ENCODE results near the gene DNAAF8. TPM values are rescaled to one million over a fixed set of nuclear protein-coding genes. Genes with fewer than 3 reads are reported as not detected.

Gene DNAAF8
- total and polyA plus RNA-seq, 2 of the 4 experiments (the other 2 are of a cell fraction), result 0.54 to 1.7 TPM

DNA sequence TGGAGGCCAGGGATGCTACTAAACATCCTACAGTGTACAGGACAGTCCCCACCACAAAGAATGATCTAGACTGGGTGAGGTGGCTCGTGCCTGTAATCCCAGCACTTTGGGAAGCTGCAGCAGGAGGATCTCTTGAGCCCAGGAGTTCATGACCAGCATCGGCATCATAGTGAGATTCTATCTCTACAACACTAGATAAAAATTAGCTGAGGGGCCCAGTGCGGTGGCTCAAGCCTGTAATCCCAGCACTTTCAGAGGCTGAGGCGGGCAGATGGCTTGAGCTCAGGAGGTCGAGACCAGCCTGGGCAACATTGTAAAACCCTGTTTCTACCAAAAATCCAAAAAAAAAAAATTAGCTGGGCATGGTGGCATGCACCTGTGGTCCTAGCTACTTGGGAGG, 38.0 kb downstream of the DNAAF8 start:
- ChIA-PET CTCF (no interaction called here), POLR2A (ENCODE audit: unreplicated experiment) (interaction anchor here (0.6 kb wide), 1 partner anchor 1300 kb away, joined by 3 read pairs; no protein-coding TSS in a partner anchor)
- H3K14ac ChIP-seq (replicated peaks; ENCODE audit: low read depth, low read length), result no peak overlapping the region
- H3K23ac ChIP-seq (ENCODE audit: low read depth, low read length), result no peak overlapping the region
- H3K56ac ChIP-seq (ENCODE audit: extremely low read depth, insufficient read depth, low read length), result no peak overlapping the region
- H3K4me3 ChIP-seq (ENCODE audit: insufficient read depth, low read depth, low read length), result no peak overlapping the region
- H2BK5ac ChIP-seq (ENCODE audit: low read depth, low read length, poor library complexity, severe bottlenecking), result no peak overlapping the region
- H3K18ac ChIP-seq (ENCODE audit: low read depth, low read length), result no peak overlapping the region
- no peak overlapping the region for H4K8ac ChIP-seq (ENCODE audit: low read depth in 2 of 2, low read length in 2 of 2)
- H4K91ac ChIP-seq (ENCODE audit: insufficient read depth, low read depth, low read length), result no peak overlapping the region
- in situ Hi-C loops (cut with MboI; ENCODE audit: low sequenced_read_pairs), result no loop called here
- H2BK20ac ChIP-seq (ENCODE audit: low read depth, low read length), result no peak overlapping the region
- H3K4me2 ChIP-seq (ENCODE audit: low read depth, low read length), result no peak overlapping the region
- H4K5ac ChIP-seq (ENCODE audit: low read depth, low read length), result no peak overlapping the region
- no peak overlapping the region for H3K4ac ChIP-seq (ENCODE audit: low read depth, low read length)
- no CpG with 5 or more reads among the region's 5 CpGs for WGBS, 2 experiments (ENCODE audit: extremely low coverage in 2 of 2, insufficient read length in 1 of 2)
- H2BK15ac ChIP-seq (ENCODE audit: low read depth, low read length), result no peak overlapping the region
- 0 out of 2 replicates have a peak, but pooled peaks cover 2% of the 10 kb centered on the region for H3K27me3 ChIP-seq (ENCODE audit: control insufficient read depth, insufficient read depth, low read length)
- peaks cover 6% of the 10 kb centered on the region for H3K9me1 ChIP-seq (ENCODE audit: insufficient read depth, low read length)
- no peaks in the 10 kb centered on the region for H3K36me3 ChIP-seq (ENCODE audit: control insufficient read depth, insufficient read depth, low read length)
- H3K79me1 ChIP-seq (ENCODE audit: low read depth in 1 of 2, low read length in 2 of 2), result peaks cover 0 to 6% of the 10 kb centered on the region in 2 experiments; a peak in 2 of 4 replicates
- no peaks in the 10 kb centered on the region for H3K9me3 ChIP-seq (ENCODE audit: control insufficient read depth, insufficient read depth, low read length)
- H3K9ac ChIP-seq (ENCODE audit: low read depth, low read length), result no peak overlapping the region
- no peaks in the 10 kb centered on the region for H4K20me1 ChIP-seq (ENCODE audit: insufficient read depth, low read length)
- H3K27ac ChIP-seq (ENCODE audit: insufficient read depth, low read length), result no peak overlapping the region
- no peak overlapping the region for H2BK120ac ChIP-seq (ENCODE audit: low read depth, low read length)
- dilution Hi-C loops (cut with HindIII; ENCODE audit: low sequenced_read_pairs, unreplicated experiment), result no loop called here
- H2AK5ac ChIP-seq (ENCODE audit: low read depth, low read length), result no peak overlapping the region
- DNase-seq (no peak), ATAC-seq (ENCODE audit: low read depth) (no peak)
- BruUV-seq (replicated peaks), result no TSS peak
- intact Hi-C loops (cut with micrococcal nuclease), result no loop called here
- H2AK9ac ChIP-seq (replicated peaks; ENCODE audit: low read depth, low read length, poor library complexity), result no peak overlapping the region
- TF ChIP-seq, protein P1, sequence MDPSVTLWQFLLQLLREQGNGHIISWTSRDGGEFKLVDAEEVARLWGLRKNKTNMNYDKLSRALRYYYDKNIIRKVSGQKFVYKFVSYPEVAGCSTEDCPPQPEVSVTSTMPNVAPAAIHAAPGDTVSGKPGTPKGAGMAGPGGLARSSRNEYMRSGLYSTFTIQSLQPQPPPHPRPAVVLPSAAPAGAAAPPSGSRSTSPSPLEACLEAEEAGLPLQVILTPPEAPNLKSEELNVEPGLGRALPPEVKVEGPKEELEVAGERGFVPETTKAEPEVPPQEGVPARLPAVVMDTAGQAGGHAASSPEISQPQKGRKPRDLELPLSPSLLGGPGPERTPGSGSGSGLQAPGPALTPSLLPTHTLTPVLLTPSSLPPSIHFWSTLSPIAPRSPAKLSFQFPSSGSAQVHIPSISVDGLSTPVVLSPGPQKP (IDR thresholded peaks at IDR 0.05; ENCODE audit: borderline replicate concordance, low read depth, low read length), result no peak
- no peak for TF ChIP-seq MXI1 (IDR thresholded peaks at IDR 0.05; ENCODE audit: borderline replicate concordance, low read depth, low read length)
- no peak for TF ChIP-seq NFE2L2 (IDR thresholded peaks at IDR 0.05; ENCODE audit: low read depth, low read length)
- TF ChIP-seq RCOR1 (IDR thresholded peaks at IDR 0.05; ENCODE audit: insufficient replicate concordance, low read length), result no peak
- no peak for TF ChIP-seq RAD21 (IDR thresholded peaks at IDR 0.05; ENCODE audit: low read length)
- no peak for TF ChIP-seq SMC3 (IDR thresholded peaks at IDR 0.05; ENCODE audit: low read depth, low read length)
- TF ChIP-seq, protein P2, sequence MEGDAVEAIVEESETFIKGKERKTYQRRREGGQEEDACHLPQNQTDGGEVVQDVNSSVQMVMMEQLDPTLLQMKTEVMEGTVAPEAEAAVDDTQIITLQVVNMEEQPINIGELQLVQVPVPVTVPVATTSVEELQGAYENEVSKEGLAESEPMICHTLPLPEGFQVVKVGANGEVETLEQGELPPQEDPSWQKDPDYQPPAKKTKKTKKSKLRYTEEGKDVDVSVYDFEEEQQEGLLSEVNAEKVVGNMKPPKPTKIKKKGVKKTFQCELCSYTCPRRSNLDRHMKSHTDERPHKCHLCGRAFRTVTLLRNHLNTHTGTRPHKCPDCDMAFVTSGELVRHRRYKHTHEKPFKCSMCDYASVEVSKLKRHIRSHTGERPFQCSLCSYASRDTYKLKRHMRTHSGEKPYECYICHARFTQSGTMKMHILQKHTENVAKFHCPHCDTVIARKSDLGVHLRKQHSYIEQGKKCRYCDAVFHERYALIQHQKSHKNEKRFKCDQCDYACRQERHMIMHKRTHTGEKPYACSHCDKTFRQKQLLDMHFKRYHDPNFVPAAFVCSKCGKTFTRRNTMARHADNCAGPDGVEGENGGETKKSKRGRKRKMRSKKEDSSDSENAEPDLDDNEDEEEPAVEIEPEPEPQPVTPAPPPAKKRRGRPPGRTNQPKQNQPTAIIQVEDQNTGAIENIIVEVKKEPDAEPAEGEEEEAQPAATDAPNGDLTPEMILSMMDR (conservative IDR thresholded peaks at IDR 0.05; ENCODE audit: low read depth, low read length), result no peak
- TF ChIP-seq BHLHE40 (IDR thresholded peaks at IDR 0.05; ENCODE audit: low read depth, low read length), result no peak
- TF ChIP-seq, protein P3, sequence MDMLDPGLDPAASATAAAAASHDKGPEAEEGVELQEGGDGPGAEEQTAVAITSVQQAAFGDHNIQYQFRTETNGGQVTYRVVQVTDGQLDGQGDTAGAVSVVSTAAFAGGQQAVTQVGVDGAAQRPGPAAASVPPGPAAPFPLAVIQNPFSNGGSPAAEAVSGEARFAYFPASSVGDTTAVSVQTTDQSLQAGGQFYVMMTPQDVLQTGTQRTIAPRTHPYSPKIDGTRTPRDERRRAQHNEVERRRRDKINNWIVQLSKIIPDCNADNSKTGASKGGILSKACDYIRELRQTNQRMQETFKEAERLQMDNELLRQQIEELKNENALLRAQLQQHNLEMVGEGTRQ (IDR thresholded peaks at IDR 0.05; ENCODE audit: low read depth, low read length), result no peak
- no peak for TF ChIP-seq CHD1 (IDR thresholded peaks at IDR 0.05; ENCODE audit: low read depth, low read length)
- TF ChIP-seq MAZ (IDR thresholded peaks at IDR 0.05; ENCODE audit: borderline replicate concordance, low read depth, low read length), result no peak
- H2AFZ ChIP-seq (replicated peaks; ENCODE audit: low read length, poor library complexity), result no peak overlapping the region
- peaks cover 2% of the 10 kb centered on the region; the same call in 1 of the 2 replicates for H3K4me1 ChIP-seq (ENCODE audit: control insufficient read depth, insufficient read depth, low read length)

Measured in IMR-90 (cell line).